Measurements from ENCODE around the gene CAMK1.

Gene CAMK1

DNA sequence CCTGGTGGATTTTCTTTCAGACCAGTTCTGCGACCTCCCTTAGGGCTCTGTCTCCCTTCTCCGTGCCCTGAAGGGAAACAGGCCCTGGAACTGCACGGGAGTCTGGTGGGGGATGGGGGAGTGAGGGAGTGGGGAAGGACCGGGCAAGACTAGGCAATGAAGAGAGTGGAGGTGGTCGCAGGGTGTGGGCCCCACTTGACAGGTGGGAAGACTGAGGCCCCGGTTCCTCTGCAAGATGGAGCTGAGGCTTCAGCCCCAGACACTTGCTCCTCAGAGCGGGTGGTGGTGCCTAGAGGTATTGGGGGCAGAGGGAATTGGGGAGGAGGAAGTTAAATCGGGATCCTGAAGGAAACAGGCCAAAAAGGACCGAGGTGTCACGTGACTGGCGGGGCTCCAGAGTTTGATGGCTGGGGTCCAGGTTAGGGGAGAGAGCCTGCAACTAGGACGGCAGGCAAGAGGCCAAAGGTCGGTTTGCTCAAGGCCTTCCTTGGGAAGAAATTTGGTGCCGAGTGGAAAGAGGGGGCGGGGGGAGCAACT, 597 bp upstream of the CAMK1 start:
- DNase-seq, result no peak

GRCh38 chr3:9769012-9769411, 735 bp downstream of the CAMK1 start:
- DNase-seq, result no peak

DNA sequence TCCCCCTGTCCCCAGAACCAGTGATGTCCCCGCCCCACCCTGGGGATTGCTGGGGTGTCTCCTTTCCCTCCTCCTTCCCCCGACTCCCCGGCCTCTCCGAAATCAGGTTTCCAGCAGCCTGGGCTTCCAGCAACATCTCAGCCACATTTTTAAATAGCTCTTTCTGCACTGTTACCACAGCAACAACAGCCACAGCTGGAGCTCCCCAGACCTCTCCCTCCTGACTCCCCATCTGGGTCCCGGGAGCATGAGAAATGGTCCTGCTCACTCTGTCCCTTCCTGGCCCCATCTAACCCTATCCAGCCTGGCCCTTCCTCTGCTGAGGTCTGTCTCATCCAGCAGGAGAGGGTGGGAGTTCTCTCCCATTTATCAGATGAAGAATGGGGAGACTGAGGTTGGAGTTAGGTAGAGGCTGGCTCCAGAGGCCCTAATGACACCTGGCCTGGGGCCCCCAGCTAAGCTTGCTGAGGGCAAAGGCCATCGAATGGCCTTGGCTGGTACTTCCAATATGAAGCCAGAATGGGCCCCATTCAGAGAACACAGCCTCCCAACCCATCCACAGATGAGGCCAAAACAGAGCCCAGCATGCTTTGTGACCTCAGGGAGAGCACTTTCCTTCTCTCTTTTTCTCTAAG, 1.5 kb downstream of the CAMK1 start:
- no peak for DNase-seq

DNA sequence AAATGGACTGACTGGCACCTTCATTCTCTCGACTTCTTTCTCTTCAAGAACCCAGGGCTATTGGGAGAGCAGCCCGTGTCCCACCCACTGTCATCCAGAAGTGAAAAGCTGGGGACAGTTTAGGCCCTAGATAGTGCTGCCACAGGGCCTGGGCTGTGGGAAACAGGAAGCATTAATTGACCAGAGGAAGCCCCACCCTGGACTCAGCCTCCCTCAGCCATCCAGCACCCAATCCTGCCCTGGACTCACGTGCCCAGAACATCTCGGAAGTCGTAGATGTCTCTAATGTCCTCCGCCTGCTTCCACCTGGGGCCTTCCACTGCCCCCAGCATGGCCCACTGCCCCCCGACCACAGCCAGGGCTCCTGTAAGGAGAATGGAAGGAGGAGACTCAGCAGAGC, 2.3 kb downstream of the CAMK1 start:
- no peak for DNase-seq

- DNase-seq, result no peak
Observed at GRCh38 chr3:9765865-9766264, 3.9 kb downstream of the CAMK1 start.

- no peak for DNase-seq
Observed at GRCh38 chr3:9762871-9763270, 6.9 kb downstream of the CAMK1 start.

DNA sequence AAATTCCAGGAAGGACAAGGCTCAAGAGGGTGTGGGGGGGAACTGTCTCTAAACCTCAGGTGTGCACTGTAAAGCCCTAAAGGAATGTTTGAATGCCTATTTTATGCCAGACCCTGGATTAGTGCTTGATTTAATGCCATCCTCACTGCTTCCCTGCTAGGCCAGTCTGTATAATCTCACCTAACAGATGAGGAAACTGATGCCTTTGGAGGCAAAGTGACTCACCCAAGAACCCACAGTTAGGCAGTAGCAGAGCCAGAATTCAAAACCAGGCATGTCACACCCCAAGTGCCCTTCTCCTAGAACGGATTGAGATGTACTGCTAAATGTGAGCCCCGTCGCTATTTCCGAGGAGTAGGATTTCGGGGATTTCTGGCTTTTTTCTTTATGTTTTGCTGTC, 7.8 kb downstream of the CAMK1 start:
- DNase-seq, result no peak

- DNase-seq, result no peak
Observed at GRCh38 chr3:9760779-9761505, 8.8 kb downstream of the CAMK1 start.

DNA sequence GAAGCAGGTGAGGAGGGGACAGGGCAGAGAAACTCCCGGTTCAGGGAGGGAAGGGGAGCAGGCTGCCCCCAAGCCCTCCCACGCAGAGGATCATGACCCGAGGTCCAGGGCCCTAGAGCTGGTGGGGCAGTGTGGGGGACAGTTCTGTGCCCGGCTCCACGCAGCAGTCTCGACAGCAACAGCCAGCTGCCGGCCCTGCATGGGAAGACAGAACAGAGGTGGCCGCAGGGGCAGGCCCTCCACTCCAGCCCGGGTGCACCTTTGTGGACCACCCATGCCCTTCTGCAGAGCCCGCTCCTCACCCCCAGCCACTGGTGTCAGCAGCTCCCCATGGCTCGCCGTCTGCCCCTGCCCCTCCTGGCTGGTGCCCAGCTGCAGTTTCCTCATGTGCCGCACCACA, 12.3 kb downstream of the CAMK1 start:
- DNase-seq, result no peak

DNA sequence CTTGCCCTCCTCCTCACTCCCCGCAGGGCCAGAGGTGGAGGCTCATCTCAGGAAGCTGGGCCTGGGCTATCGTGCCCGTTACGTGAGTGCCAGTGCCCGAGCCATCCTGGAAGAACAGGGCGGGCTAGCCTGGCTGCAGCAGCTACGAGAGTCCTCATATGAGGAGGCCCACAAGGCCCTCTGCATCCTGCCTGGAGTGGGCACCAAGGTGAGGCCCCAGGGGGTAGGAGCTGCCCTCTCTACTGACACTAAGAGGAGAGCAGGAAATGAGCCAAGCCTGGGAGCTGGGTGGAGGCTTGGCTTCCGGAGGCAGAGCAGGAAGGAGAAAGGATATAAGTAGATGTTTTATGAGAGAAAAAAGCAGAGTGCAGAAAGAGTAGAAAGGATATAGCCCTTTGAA, 15.1 kb downstream of the CAMK1 start:
- DNase-seq, result no peak

GRCh38 chr3:9750556-9751411, 19.0 kb downstream of the CAMK1 start:
- DNase-seq, result peak; percentile 29

DNA sequence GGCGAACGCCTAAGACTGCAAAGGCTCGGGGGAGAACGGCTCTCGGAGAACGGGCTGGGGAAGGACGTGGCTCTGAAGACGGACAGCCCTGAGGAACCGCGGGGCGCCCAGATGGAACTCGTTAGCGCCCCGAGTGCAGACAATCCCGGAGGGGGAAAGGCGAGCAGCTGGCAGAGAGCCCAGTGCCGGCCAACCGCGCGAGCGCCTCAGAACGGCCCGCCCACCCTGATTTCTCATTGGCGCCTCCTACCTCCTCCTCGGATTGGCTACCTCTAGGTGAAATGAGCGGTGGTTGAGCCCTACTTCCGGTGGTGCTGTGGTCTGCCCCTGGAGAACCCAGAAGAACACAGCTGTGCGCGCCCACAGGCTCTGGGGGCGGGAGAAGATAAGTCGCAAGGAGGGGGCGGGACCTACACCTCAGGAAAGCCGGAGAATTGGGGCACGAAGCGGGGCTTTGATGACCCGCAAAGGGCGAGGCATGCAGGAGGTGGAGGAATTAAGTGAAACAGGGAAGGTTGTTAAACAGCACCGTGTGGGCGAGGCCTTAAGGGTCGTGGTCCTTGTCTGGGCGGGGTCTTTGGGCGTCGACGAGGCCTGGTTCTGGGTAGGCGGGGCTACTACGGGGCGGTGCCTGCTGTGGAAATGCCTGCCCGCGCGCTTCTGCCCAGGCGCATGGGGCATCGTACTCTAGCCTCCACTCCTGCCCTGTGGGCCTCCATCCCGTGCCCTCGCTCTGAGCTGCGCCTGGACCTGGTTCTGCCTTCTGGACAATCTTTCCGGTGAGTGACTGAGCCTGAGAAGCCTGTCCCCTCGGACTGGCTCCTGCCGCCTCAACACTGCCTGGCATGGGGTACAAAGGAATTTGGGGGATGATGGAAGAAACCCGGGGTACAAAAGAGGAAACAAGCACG, 19.8 kb downstream of the CAMK1 start, which contains the start of gene OGG1:
TSS of gene OGG1 (plus strand) at position 308 of the 911 bp plus-strand sequence. CDS start at position 643, 335 bp downstream.
- DNase-seq, result peak; percentile 97

GRCh38 chr3:9749296-9749644, 20.5 kb downstream of the CAMK1 start:
- no peak for DNase-seq

GRCh38 chr3:9748031-9748430, 21.7 kb downstream of the CAMK1 start:
- DNase-seq, result no peak

DNA sequence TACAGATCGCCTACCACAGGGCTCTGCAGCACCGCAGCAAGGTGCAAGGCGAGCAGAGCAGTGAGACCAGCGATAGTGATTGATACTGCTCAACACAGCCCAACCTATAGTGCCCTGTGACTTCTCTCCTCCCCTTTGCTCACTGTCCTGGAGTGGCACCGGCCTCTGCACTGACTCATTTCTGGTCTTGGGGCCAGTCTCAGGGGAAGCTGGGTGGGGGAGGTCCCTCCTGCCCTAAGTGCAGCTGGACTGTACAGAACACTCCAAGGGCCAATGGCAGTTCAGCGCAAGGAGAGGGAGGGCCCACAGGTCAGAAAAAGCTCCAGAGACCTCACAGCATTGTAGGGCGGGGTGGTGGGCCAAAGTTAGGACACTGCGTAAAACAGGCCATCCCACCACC, 22.5 kb downstream of the CAMK1 start:
- no peak for DNase-seq

DNA sequence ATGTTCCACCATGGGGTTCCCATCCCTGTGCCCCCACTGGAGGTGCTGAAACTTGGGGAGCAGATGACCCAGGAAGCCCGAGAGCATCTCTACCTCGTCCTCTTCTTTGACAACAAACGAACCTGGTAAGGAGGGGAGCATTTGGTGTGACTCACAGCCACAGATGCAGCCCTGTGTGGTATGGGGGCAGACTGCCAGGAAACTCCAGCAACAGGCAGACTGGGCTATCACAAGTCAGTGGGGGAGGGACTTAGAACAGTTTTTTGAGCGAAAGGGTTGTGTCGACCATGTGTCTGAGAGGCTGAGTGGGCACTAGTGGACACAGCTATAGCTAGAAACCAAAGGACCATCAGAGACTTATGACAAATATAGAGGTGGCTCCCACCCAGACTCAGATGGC, 23.4 kb downstream of the CAMK1 start:
- no peak for DNase-seq

DNA sequence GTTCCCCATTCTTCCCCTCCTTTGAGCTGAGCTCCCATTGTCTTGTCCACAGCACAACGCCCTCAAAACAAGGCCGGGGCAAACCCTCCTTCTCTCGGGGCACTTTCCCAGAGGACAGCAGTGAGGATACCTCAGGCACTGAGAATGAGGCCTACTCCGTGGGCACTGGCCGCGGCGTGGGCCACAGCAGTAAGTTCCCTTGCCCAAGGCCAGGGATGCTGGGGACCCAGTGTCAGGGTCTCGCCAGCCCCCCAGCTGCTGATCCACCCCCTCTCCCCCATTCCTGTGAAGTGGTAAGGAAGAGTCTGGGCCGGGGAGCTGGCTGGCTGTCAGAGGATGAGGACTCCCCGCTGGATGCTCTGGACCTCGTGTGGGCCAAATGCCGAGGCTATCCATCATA, 24.2 kb downstream of the CAMK1 start:
- DNase-seq, result no peak

GRCh38 chr3:9744162-9744561, 25.6 kb downstream of the CAMK1 start:
- no peak for DNase-seq

DNA sequence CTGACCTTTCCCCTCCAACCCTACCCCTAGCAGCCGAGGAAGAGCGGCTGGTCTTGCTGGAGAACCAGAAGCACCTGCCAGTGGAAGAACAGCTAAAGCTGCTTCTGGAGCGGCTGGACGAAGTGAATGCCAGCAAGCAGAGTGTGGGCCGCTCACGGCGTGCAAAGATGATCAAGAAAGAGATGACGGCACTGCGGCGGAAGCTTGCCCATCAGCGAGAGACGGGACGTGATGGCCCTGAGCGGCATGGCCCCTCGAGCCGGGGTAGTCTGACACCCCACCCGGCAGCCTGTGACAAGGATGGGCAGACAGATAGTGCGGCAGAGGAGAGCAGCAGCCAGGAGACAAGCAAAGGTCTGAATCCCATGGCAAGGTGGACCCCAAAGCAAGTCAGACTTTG, 26.2 kb downstream of the CAMK1 start:
- no peak for DNase-seq

- no peak for DNase-seq
Observed at GRCh38 chr3:9742560-9742959, 27.2 kb downstream of the CAMK1 start.

- no peak for DNase-seq
Observed at GRCh38 chr3:9739181-9739580, 30.6 kb downstream of the CAMK1 start.

DNA sequence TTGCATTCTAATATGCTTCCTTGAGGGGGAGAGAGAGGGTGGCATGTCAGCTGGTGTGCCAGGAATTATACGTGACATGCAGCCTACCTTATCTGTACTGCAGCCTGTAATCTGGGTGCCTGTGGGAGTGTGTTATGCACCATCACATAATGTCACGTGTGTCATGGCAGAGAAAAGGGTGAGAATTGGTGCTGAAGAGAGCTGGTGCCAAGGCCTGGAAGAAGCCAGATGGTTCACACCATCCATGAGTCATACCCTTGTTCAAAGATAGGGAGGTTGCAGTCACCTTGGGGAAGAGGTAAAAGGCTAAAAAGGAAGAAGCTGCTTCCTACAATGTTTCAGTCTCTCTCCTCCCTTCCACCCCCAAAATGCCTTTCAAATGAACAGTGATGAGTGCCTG, 32.9 kb downstream of the CAMK1 start:
- no peak for DNase-seq

DNA sequence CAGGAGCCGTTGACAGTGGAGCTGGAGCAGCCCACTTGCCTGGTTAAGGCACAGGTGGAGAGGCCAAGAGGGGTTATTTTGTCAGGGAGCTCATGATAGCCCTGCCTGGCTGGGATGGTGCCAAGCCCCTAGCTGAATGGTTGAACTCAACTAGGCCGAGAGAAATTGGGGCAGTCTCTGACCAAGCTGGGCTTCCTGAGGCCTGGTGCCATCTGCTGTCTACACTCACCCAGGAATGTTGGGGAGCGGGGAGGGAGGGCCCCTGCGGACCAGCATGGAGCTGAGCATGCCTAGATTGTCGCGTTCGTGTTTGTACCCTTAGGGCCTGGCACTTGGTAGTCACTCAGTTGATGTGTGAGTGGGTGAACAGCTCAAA, 37.0 kb downstream of the CAMK1 start:
- no peak for DNase-seq

All from retina (tissue), 1 donor.